GM12878 (cell line): ENCODE results near the gene AIG1. TPM values are rescaled to one million over a fixed set of nuclear protein-coding genes. Genes with fewer than 3 reads are reported as not detected.
A peak's percentile ranks its signal among the peaks of the same experiment; 100 is the strongest.

Experiments used
- ATAC-seq: fragments of 200-7000 bp; cut with Tn5 transposase; 3 replicates; pipeline ENCODE4 v1.9.1; 2020; ENCODE audit warnings: mild to moderate bottlenecking, moderate library complexity
- BruUV-seq: library from RNA; stranded (reverse); fragments of 400-500 nt; replicated peaks from 2 replicates; lab custom pipeline; 2021; lab: Mats Ljungman, UMichigan
- CTCF ChIA-PET: fragments of 300-600 bp; sonication (Branson Sonifier 250); formaldehyde crosslinking; extraction: SDS; loops from one replicate; lab custom pipeline; 2021; ENCODE audit warnings: inconsistent platforms; lab: Yijun Ruan, JAX
- POLR2A ChIA-PET: fragments of 350-600 bp; formaldehyde crosslinking; extraction: SDS; loops from one replicate; lab custom pipeline; 2021; ENCODE audit warnings: inconsistent platforms; lab: Charles Lee
- RAD21 ChIA-PET: fragments of 300-600 bp; sonication (Branson Sonifier 250); formaldehyde crosslinking; loops from one replicate; lab custom pipeline; 2023; ENCODE audit warnings: antibody characterized with exemption; ENCODE audit not compliant: unreplicated experiment; lab: Charles Lee
- SMC1A ChIA-PET: fragments of 300-600 bp; sonication (Branson Sonifier 250); formaldehyde crosslinking; loops from one replicate; lab custom pipeline; 2023; ENCODE audit not compliant: unreplicated experiment, uncharacterized antibody; lab: Charles Lee
- DNase-seq: peaks from one replicate; pipeline ENCODE4 v3.0.0-alpha.2; 2011; ENCODE audit warnings: low read depth, low spot score
- FAIRE-seq: peaks from 3 replicates; lab custom pipeline; 2011; peaks lifted over from hg19 to GRCh38; lab: Jason Lieb, UNC
- H2AFZ ChIP-seq: 2 replicates; pipeline ENCODE4 v1.6.0; 2011; ENCODE audit warnings: low read depth, low read length, control low read depth; ENCODE audit not compliant: control insufficient read depth
- H3K27ac ChIP-seq: 2 replicates; pipeline ENCODE4 v1.5.1; 2011; ENCODE audit warnings: control low read depth; ENCODE audit not compliant: control insufficient read depth, insufficient read depth
- H3K27me3 ChIP-seq, 2 experiments: replicated peaks in 1 of 2; 2 replicates each; pipeline versions ENCODE4 v1.6.0 to v1.6.1; 2011; ENCODE audit warnings: low read length in 1 of 2; ENCODE audit not compliant: control insufficient read depth in 2 of 2, insufficient read depth in 2 of 2
- H3K36me3 ChIP-seq, 2 experiments: 2 replicates each; pipeline ENCODE4 v1.5.1; 2011; ENCODE audit warnings: low read length in 1 of 2; ENCODE audit not compliant: control insufficient read depth in 2 of 2, insufficient read depth in 2 of 2
- H3K4me1 ChIP-seq: 2 replicates; pipeline ENCODE4 v1.6.1; 2011; ENCODE audit warnings: mild to moderate bottlenecking, low read length, moderate library complexity, mixed read lengths; ENCODE audit not compliant: control insufficient read depth, insufficient read depth
- H3K4me2 ChIP-seq: 2 replicates; pipeline ENCODE4 v1.6.0; 2011; ENCODE audit warnings: control low read depth; ENCODE audit not compliant: control insufficient read depth, insufficient read depth
- H3K4me3 ChIP-seq: fragments of 200-600 bp; sonication (generic); 2 replicates; pipeline ENCODE4 v1.5.1; 2016
- H3K79me2 ChIP-seq: 2 replicates; pipeline ENCODE4 v1.6.0; 2011; ENCODE audit warnings: low read length; ENCODE audit not compliant: control insufficient read depth, insufficient read depth
- H3K9ac ChIP-seq: 2 replicates; pipeline ENCODE4 v1.8.0; 2011; ENCODE audit warnings: low read length, control low read depth, mixed read lengths; ENCODE audit not compliant: control insufficient read depth, insufficient read depth
- H3K9me3 ChIP-seq: replicated peaks from 3 replicates; pipeline ENCODE4 v1.5.1; 2011; ENCODE audit warnings: mild to moderate bottlenecking, low read length; ENCODE audit not compliant: control insufficient read depth, insufficient read depth
- H4K20me1 ChIP-seq: 2 replicates; pipeline ENCODE4 v1.6.0; 2011; ENCODE audit not compliant: control insufficient read depth, insufficient read depth
- CBX5 ChIP-seq: sonication (generic); IDR thresholded peaks from 2 replicates; pipeline ENCODE4 v1.6.1; 2016; ENCODE audit warnings: low read depth, moderate library complexity, mild to moderate bottlenecking, inconsistent platforms
- DPF2 ChIP-seq: fragments of 450-650 bp; IDR thresholded peaks from 2 replicates; pipeline ENCODE4 v1.6.1; 2017; ENCODE audit warnings: mild to moderate bottlenecking
- E4F1 ChIP-seq: fragments of 450-650 bp; IDR thresholded peaks from 2 replicates; pipeline ENCODE4 v1.6.1; 2018; ENCODE audit warnings: borderline replicate concordance, mild to moderate bottlenecking; ENCODE audit not compliant: partially characterized antibody
- IKZF1 ChIP-seq: fragments of 450-650 bp; conservative IDR thresholded peaks from 2 replicates; pipeline ENCODE4 v1.6.1; 2017; ENCODE audit warnings: antibody characterized with exemption, mild to moderate bottlenecking
- IKZF2 ChIP-seq, 2 experiments: fragments of 450-650 bp; IDR thresholded peaks; 2 replicates each; pipeline ENCODE4 v1.6.1; 2017; ENCODE audit warnings: mild to moderate bottlenecking in 2 of 2, moderate library complexity in 2 of 2
- IRF4 ChIP-seq: IDR thresholded peaks from 2 replicates; pipeline ENCODE4 v1.6.1; 2011; ENCODE audit warnings: low read depth, low read length
- IRF5 ChIP-seq: fragments of 450-650 bp; IDR thresholded peaks from 2 replicates; pipeline ENCODE4 v1.6.1; 2017; ENCODE audit warnings: borderline replicate concordance
- JUNB ChIP-seq: IDR thresholded peaks from 2 replicates; pipeline ENCODE4 v1.6.1; 2016; ENCODE audit warnings: antibody characterized with exemption, mild to moderate bottlenecking
- PAX8 ChIP-seq: fragments of 450-650 bp; IDR thresholded peaks from 2 replicates; pipeline ENCODE4 v1.6.1; 2017; ENCODE audit warnings: mild to moderate bottlenecking, moderate library complexity
- RUNX3 ChIP-seq: IDR thresholded peaks from 2 replicates; pipeline ENCODE4 v1.6.1; 2012; ENCODE audit warnings: low read length, inconsistent platforms
- SPI1 ChIP-seq: IDR thresholded peaks from 2 replicates; pipeline ENCODE4 v1.6.1; 2011; ENCODE audit warnings: low read depth, mild to moderate bottlenecking, low read length, moderate library complexity, borderline replicate concordance; ENCODE audit not compliant: insufficient read depth
- WGBS: methylation state at CpG from one replicate; pipeline ENCODE4 v1.1.6; 2016; ENCODE audit warnings: low lambda C conversion rate; ENCODE audit not compliant: insufficient replicate concordance, insufficient coverage; ENCODE audit errors: missing lambda C conversion rate; 5-methylcytosine and 5-hydroxymethylcytosine counted together
- in situ Hi-C: fragments of 300-500 bp; cut with MboI; formaldehyde crosslinking; loops from 9 replicates; pipeline ENCODE4 v1.14.3; 2018; ENCODE audit warnings: mixed read lengths
- intact Hi-C: fragments of 100-400 bp; cut with micrococcal nuclease; formaldehyde crosslinking; loops from one replicate; pipeline ENCODE4 v1.14.2; 2022; ENCODE audit not compliant: unreplicated experiment
- polyA plus RNA-seq, 11 experiments: library from polyadenylated mRNA; depleted of rRNA in 4 of 11; unstranded in 6 of 11; stranded (reverse) in 5 of 11; fragments of >200 nt; fragmentation: Nextera tagmentation in 4 of 11; fragmentation: Illumina TruSeq in 1 of 11; extraction: Ambion mirVana in 4 of 11; extraction: Trizol in 1 of 11; gene quantifications; 1 replicate in 1 of 11; 2 replicates in 10 of 11; pipeline versions ENCODE4 v1.2.1 to v1.2.3, GENCODE V29; 2011 to 2016; ENCODE audit warnings: inconsistent platforms in 2 of 11, missing spikeins in 2 of 11, low read depth in 1 of 11
- total RNA-seq, 4 experiments: library from RNA; depleted of rRNA in 3 of 4; stranded (reverse); fragments of >200 nt in 3 of 4; fragmentation: Illumina TruSeq in 1 of 4; extraction: Trizol in 1 of 4; gene quantifications; 2 replicates each; pipeline versions ENCODE4 v1.2.1 to v1.2.3, GENCODE V29; 2013 to 2021

Gene AIG1
- total and polyA plus RNA-seq, 10 of the 15 experiments (the other 5 are each of a cell fraction or from before 2014, with no cell fraction given): 27.0 to 74.5 (median 36.4) TPM

- ATAC-seq (peak; percentile 78), DNase-seq (no peak), FAIRE-seq (no peak)
- intact Hi-C loops: loop anchor here (2.0 kb wide), 1 partner anchor 68 kb away; no protein-coding TSS in a partner anchor
- Histone ChIP-seq H3K9ac (no peak overlapping the region), H3K4me3 (no peak overlapping the region), H2AFZ (no peak overlapping the region), H3K36me3 (no peaks in the 10 kb centered on the region), H4K20me1 (no peaks in the 10 kb centered on the region), H3K79me2 (no peaks in the 10 kb centered on the region), H3K27ac (no peak overlapping the region), H3K4me1 (0 out of 2 replicates have a peak, but pooled peaks cover 3% of the 10 kb centered on the region), H3K27me3 (no peaks in the 10 kb centered on the region), H3K4me2 (no peak overlapping the region), H3K9me3 (peaks cover 6% of the 10 kb centered on the region)
- in situ Hi-C loops: no loop called here
- ChIA-PET RAD21 (no interaction called here), POLR2A (no interaction called here), SMC1A (interaction anchor here (0.6 kb wide), 1 partner anchor 402 kb away, joined by 3 read pairs; no protein-coding TSS in a partner anchor), CTCF (no interaction called here)
- TF ChIP-seq IRF4 (peak; percentile 57; the same call in 1 of the 2 replicates), IKZF2 (IDR thresholded peaks at IDR 0.05) (peak in 1 of 2 experiments; percentile 21; a peak in 3 of 4 replicates), E4F1 (no peak), SPI1 (peak; percentile 64; the same call in 1 of the 2 replicates), IKZF1 (peak; percentile 39; the same call in 1 of the 2 replicates), RUNX3 (peak; percentile 58), PAX8 (no peak), JUNB (peak; percentile 79), DPF2 (0 out of 2 replicates have a peak, but pooled peaks have one; percentile 38), CBX5 (0 out of 2 replicates have a peak, but pooled peaks have one; percentile 28), IRF5 (no peak)
- WGBS: 15% methylated on average over 2 of the region's 2 CpGs
- BruUV-seq: no TSS peak
Measured at GRCh38 chr6:143014764-143015163, 45.9 kb upstream of the AIG1 start.
